SK-N-MC (cell line): ENCODE results near the gene CCN5.

ENCODE experiments used
- EZH2 ChIP-seq: fragments of 200-600 bp; sonication (generic); IDR thresholded peaks from one replicate; pipeline ENCODE4 v1.6.1; 2017; ENCODE audit warnings: antibody characterized with exemption
- FOXP2 ChIP-seq: optimal IDR thresholded peaks from 2 replicates; pipeline ENCODE3; 2011; ENCODE audit warnings: mild to moderate bottlenecking, moderate library complexity; ENCODE audit not compliant: insufficient read depth; ENCODE audit errors: extremely low read length, control extremely low read depth
- POLR2AphosphoS5 ChIP-seq: IDR thresholded peaks from 2 replicates; pipeline ENCODE4 v1.6.1; 2012; ENCODE audit warnings: mild to moderate bottlenecking, low read depth, low read length, borderline replicate concordance

- no peak for TF ChIP-seq EZH2
- no peak for TF ChIP-seq POLR2AphosphoS5
- TF ChIP-seq FOXP2 = no peak
Measured at GRCh38 chr20:44734938-44735337, 19.8 kb downstream of the CCN5 start.
